Measurements from ENCODE around the gene RAB37. TPM values are rescaled to one million over a fixed set of nuclear protein-coding genes. Genes with fewer than 3 reads are reported as not detected.

Gene RAB37
- total and polyA plus RNA-seq, 2 of the 13 experiments (the other 11 are each of a cell fraction or from before 2014, with no cell fraction given) = 0.91 to 3.7 TPM

DNA sequence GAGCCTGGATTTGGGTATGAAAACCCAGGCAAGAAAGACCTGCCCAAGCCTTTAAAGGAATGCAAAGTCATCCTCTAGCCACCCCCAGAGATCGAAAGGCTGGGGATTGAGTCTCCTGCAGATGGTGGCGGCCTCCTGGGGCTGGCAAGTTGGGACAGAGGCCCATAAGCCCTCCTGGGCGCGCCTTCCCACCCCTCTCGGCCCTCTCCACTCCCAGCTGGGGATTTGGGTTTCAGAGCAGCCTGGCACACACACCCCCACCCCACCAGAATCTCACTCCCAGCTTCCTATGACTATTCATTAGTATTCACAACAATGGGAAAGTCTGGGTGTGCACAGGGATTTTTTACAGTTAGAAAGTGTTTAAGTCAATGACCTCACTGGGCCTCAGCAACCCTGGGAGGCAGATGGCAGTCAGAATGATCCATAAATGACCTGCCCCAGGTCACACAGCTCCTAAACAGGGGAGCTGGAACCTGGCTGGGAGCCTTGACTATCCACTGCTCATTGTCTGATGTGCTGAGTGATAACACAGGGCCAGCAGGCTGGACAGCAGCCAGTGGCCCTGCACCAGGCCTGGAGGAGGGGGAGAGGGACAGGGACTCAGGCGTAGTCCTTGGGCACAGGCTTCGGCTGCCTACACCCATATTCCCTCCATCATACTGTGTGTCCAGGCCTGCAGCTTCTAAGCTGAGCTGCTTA, 23.5 kb downstream of the RAB37 start (continued):
- TF ChIP-seq, protein P1, sequence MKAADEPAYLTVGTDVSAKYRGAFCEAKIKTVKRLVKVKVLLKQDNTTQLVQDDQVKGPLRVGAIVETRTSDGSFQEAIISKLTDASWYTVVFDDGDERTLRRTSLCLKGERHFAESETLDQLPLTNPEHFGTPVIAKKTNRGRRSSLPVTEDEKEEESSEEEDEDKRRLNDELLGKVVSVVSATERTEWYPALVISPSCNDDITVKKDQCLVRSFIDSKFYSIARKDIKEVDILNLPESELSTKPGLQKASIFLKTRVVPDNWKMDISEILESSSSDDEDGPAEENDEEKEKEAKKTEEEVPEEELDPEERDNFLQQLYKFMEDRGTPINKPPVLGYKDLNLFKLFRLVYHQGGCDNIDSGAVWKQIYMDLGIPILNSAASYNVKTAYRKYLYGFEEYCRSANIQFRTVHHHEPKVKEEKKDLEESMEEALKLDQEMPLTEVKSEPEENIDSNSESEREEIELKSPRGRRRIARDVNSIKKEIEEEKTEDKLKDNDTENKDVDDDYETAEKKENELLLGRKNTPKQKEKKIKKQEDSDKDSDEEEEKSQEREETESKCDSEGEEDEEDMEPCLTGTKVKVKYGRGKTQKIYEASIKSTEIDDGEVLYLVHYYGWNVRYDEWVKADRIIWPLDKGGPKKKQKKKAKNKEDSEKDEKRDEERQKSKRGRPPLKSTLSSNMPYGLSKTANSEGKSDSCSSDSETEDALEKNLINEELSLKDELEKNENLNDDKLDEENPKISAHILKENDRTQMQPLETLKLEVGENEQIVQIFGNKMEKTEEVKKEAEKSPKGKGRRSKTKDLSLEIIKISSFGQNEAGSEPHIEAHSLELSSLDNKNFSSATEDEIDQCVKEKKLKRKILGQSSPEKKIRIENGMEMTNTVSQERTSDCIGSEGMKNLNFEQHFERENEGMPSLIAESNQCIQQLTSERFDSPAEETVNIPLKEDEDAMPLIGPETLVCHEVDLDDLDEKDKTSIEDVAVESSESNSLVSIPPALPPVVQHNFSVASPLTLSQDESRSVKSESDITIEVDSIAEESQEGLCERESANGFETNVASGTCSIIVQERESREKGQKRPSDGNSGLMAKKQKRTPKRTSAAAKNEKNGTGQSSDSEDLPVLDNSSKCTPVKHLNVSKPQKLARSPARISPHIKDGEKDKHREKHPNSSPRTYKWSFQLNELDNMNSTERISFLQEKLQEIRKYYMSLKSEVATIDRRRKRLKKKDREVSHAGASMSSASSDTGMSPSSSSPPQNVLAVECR (CRISPR knock-in tag; IDR thresholded peaks at IDR 0.05; ENCODE audit: borderline replicate concordance) = 0 out of 2 replicates have a peak, but pooled peaks have one; percentile 5
- TF ChIP-seq ZBTB42 (CRISPR knock-in tag; IDR thresholded peaks at IDR 0.05) (no peak), KDM2A (CRISPR knock-in tag; IDR thresholded peaks at IDR 0.05; ENCODE audit: borderline replicate concordance, low read depth) (no peak), SOX6 (IDR thresholded peaks at IDR 0.05) (no peak), SOX6 (CRISPR knock-in tag; IDR thresholded peaks at IDR 0.05) (peak; percentile 36; the same call in 1 of the 2 replicates), ZNF709 (CRISPR knock-in tag; IDR thresholded peaks at IDR 0.05) (no peak), ZBTB21 (CRISPR knock-in tag; IDR thresholded peaks at IDR 0.05) (no peak), ZNF335 (CRISPR knock-in tag; IDR thresholded peaks at IDR 0.05) (no peak), ZFY (CRISPR knock-in tag; IDR thresholded peaks at IDR 0.05) (no peak; the same call in 1 of the 2 replicates), MEF2D (CRISPR knock-in tag; IDR thresholded peaks at IDR 0.05) (0 out of 2 replicates have a peak, but pooled peaks have one; percentile 12), CCDC6 (CRISPR knock-in tag; IDR thresholded peaks at IDR 0.05) (peak; percentile 35; the same call in 1 of the 2 replicates), REPIN1 (CRISPR knock-in tag; IDR thresholded peaks at IDR 0.05; ENCODE audit: borderline replicate concordance, low read depth) (0 out of 2 replicates have a peak, but pooled peaks have one; percentile 47), ZNF557 (CRISPR knock-in tag; IDR thresholded peaks at IDR 0.05) (no peak), RELA (CRISPR knock-in tag; IDR thresholded peaks at IDR 0.05) (no peak)
- TF ChIP-seq, protein P2, sequence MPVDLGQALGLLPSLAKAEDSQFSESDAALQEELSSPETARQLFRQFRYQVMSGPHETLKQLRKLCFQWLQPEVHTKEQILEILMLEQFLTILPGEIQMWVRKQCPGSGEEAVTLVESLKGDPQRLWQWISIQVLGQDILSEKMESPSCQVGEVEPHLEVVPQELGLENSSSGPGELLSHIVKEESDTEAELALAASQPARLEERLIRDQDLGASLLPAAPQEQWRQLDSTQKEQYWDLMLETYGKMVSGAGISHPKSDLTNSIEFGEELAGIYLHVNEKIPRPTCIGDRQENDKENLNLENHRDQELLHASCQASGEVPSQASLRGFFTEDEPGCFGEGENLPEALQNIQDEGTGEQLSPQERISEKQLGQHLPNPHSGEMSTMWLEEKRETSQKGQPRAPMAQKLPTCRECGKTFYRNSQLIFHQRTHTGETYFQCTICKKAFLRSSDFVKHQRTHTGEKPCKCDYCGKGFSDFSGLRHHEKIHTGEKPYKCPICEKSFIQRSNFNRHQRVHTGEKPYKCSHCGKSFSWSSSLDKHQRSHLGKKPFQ (CRISPR knock-in tag; IDR thresholded peaks at IDR 0.05; ENCODE audit: insufficient replicate concordance) = no peak
- TF ChIP-seq, protein P3, sequence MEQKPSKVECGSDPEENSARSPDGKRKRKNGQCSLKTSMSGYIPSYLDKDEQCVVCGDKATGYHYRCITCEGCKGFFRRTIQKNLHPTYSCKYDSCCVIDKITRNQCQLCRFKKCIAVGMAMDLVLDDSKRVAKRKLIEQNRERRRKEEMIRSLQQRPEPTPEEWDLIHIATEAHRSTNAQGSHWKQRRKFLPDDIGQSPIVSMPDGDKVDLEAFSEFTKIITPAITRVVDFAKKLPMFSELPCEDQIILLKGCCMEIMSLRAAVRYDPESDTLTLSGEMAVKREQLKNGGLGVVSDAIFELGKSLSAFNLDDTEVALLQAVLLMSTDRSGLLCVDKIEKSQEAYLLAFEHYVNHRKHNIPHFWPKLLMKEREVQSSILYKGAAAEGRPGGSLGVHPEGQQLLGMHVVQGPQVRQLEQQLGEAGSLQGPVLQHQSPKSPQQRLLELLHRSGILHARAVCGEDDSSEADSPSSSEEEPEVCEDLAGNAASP (CRISPR knock-in tag; IDR thresholded peaks at IDR 0.05; ENCODE audit: borderline replicate concordance) = peak; percentile 42; the same call in 1 of the 2 replicates
- TF ChIP-seq, protein P4, sequence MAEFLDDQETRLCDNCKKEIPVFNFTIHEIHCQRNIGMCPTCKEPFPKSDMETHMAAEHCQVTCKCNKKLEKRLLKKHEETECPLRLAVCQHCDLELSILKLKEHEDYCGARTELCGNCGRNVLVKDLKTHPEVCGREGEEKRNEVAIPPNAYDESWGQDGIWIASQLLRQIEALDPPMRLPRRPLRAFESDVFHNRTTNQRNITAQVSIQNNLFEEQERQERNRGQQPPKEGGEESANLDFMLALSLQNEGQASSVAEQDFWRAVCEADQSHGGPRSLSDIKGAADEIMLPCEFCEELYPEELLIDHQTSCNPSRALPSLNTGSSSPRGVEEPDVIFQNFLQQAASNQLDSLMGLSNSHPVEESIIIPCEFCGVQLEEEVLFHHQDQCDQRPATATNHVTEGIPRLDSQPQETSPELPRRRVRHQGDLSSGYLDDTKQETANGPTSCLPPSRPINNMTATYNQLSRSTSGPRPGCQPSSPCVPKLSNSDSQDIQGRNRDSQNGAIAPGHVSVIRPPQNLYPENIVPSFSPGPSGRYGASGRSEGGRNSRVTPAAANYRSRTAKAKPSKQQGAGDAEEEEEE (CRISPR knock-in tag; IDR thresholded peaks at IDR 0.05; ENCODE audit: borderline replicate concordance) = no peak
- TF ChIP-seq, protein P5, sequence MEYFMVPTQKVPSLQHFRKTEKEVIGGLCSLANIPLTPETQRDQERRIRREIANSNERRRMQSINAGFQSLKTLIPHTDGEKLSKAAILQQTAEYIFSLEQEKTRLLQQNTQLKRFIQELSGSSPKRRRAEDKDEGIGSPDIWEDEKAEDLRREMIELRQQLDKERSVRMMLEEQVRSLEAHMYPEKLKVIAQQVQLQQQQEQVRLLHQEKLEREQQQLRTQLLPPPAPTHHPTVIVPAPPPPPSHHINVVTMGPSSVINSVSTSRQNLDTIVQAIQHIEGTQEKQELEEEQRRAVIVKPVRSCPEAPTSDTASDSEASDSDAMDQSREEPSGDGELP (IDR thresholded peaks at IDR 0.05; ENCODE audit: borderline replicate concordance, low read depth) = peak; percentile 5; the same call in 1 of the 2 replicates

All from HepG2 (cell line).